ENCODE measurements around the gene GOSR2.

GRCh38 chr17:46903762-46904672, 18.9 kb upstream of the GOSR2 start:
- TF ChIP-seq CTCF (IDR thresholded peaks at IDR 0.05) = no peak
- TF ChIP-seq POLR2AphosphoS5 (IDR thresholded peaks at IDR 0.05) = no peak
- TF ChIP-seq POLR2A (IDR thresholded peaks at IDR 0.05) = no peak

Measured in breast epithelium (tissue), 3 donors.